GM19193 (cell line): ENCODE measurements around the gene GRIK1.

Source experiments
- POLR2A ChIP-seq: IDR thresholded peaks from 4 replicates; pipeline ENCODE4 v1.6.1; 2011; ENCODE audit not compliant: insufficient read depth, insufficient read length; ENCODE audit errors: extremely low read depth

GRIK1 gene

DNA sequence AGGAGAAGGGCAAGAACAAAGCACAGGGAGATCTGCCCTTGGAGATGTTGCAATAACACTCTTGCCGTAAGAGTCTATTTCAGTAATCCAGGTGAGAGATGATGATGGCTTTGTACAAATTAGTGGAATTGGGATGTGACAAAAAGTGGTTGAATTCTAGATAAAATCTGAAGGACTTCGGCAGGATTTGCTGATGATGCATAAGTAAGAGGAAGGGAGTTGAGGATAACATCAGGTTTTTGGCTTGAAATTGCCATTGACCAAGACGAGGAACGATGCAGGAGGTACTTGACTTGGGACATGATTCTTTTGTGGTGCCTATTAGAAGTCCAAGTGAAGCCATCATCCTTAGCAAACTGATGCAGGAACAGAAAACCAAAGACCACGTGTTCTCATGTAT is 238.1 kb downstream of the GRIK1 start:
- TF ChIP-seq POLR2A: no peak

DNA sequence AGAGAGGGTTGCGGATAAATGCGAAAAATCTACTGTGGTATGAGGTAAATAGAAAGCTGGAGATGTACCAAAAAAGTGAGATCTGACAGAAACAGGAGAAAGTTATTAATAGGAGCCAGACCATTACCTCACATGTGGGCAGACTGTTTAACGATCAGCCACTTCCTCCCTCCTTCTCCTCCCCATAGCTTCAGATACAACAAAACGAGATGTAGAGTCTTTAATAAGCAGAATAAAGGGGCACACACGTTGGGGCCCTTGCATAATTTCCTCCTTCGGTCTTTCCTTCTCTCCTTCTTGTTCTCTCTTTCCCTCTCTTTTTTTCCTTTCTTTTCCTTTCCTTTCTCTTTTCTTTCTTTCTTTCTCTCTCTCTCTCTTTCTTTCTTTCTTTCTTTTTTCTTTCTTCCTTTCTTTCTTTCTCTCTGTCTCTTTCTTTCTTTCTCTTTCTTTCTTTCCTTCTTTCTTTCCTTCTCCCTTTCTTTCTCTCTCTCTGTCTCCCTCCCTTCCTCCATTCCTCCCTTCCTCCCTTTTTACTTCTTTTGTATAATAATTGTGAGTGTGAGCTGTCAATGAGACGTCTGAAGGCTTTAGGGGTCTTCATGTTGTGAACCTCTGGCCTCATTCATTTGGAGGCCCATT is 242.1 kb downstream of the GRIK1 start:
- no peak for TF ChIP-seq POLR2A

DNA sequence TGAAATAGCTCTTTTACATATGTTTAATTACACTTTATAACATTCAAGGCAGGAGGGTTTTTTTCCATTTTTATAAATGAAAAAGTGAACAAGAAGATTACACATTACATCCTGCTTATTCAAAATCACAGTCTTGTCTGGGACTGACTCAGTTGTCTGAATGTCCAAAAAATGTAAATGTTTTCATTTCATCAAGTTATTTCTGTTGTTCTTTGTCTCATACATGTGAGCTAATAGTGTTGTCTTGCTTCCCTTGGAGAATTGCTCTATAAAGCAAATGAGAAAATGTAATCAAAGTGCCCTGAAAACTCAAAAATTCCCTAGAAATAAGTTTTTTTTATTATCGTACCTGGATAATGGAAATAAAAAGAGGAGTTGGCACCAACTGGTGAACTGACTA is 242.9 kb downstream of the GRIK1 start:
- TF ChIP-seq POLR2A: no peak

DNA sequence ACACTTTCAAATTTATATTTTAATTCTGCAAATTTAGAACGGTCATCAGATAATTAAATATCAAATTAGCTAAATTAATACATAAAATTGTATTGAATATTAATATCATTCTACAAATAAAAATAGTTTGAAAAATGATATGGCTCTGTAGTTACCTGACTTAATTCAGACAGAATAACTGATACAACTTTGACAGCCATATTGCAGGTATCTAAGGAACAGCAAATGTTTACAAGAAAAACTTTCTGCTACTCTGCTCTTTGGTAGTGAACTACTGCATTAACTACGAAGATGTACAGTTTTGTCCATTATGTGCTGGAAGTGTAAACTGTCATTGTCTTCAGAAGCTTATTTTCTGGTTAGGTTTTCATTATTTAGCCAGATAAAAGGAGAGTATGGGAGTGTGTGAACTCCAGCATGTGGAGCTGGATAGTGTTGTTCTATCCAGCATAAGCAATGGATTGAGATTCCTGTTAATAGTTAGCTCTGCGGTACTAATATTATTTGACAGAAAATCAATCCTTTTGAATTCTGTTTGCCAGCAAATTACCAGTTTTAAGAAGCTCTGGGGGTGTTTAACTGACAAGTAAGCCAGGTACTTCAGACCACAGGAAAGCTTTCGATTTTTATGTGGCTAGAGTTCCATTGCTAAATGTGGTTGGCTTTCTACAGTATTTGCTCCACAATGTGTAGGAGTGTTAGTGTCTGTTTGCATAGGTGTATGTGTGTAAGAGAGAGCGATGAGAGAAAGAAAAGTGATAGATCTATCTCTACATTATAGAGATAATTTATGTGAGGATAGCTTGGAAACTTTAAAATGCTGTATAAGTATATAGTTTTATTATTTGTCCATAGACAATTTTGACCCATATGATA is 247.9 kb downstream of the GRIK1 start:
- TF ChIP-seq POLR2A: no peak

DNA sequence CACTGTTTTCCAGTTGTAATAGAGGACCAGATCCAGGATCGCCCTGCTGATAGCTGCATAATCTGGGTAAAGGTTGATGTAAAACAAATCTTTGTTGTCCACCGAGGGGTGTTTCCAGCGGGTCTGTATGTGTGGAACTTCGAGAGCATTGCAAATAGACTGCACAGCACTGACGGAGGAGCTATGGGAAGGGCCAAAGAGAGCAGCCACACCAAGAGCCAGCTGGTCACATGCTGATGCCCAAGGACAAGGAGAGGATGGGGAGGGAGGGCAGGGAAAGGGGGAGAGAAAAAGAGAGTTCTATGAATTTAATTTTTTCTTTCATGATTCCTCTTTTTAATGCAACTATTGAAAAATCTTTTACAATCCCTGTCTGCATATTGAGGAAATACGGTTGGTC is 250.0 kb downstream of the GRIK1 start:
- TF ChIP-seq POLR2A: no peak

DNA sequence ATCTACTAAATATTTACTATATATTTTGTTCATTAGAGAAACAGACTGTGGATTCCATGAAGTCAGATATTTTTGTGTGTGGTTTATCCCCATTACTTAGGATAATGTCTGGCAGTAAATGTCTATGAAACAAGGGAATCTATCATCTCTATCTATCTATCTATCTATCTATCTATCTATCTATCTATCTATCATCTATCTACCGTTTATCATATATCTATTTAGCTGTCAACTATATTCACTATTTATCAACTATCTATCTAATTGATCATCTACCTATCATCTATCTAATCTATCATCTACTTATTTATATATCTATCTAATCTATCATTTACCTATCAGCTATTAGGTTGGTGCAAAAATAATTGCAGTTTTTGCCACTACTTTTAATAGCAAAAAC is 255.7 kb downstream of the GRIK1 start:
- TF ChIP-seq POLR2A: no peak

DNA sequence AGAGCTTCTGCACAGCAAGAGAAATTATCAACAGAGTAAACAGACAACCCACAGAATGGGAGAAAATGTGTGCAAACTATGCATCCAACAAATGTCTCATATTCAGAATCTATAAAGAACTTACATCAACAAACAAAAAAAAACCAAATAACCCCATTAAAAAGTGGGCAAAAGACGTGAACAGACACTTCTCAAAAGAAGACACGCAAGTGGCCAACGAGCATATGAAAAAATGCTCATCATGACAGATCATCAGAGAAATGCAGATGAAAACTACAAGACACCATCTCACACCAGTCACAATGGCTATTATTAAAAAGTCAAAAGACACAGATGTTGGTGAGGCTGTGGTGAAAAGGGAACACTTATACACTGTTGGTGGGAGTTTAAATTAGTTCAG is 257.0 kb downstream of the GRIK1 start:
- no peak for TF ChIP-seq POLR2A

DNA sequence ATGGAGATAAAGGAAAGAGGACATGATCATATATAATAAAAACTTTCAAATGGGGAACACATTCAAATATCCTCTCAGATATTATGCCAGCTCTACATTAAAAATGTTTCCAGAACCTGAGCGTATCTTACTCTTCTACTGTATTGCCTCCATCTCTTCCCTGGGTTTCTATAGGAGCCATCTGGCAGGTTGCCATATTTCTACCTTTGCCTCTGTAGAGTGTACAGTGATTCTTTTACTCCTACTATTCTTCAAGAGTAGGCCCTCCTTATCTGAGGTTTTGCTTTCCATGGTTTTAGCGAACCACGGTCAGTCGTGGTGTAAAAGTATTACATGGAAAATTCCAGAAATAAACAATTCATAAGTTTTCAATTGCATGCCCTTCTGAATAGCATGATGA is 259.5 kb downstream of the GRIK1 start:
- no peak for TF ChIP-seq POLR2A

DNA sequence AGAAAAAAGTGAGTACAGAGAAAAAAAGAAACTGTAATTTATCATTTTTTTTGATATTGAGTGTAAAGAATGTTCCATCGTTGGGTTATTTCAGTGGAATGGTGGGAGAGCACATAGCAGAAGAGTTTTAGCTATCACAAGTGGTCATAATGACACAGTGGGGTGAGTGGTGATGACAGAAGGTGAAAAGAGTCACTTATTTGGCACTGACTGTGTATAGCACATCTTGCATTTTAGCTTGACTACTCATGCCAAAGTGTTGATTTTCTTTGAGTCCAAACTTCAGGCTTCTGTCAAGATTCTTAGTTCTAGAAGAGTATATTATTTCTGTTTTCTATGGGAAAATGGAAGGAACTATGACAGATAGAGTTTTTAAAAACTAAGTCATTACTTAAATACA is 261.2 kb downstream of the GRIK1 start:
- no peak for TF ChIP-seq POLR2A

DNA sequence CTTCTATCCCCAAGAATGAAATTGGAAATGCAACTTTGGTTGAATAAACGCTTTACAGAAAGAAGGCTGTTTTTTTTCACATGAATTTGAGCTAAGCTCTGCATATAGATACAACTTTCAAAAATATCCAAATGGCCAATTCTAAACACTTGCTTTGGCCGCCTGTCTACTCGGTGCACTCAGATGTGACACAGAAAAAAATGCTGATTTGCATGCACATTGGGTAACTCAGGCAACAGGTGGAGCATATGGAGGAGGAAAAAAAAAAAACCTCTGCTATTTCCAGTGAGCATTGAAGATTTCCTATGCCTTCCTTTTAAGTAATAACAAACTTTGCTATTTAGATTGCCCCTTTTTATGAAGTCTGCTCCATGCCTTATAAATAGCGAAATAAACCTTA is 262.5 kb downstream of the GRIK1 start:
- no peak for TF ChIP-seq POLR2A

DNA sequence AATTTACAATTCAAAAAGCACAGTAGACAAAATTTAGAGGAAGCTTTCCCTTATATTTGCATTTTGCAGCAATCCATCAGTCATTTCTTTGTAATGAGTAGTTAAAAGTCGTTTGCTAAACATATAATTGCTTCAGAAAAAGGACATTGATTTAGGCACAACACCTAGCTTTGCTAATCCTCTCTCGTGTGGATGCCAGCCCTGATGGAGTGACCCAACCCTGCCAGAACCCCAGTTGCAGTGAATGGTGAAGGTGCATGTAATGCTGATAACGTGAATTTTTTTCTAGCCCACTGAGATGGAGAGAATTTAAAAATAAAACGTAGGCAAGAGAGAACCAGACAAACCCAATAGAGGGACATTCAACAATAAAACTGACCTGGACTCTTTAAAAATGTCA is 263.4 kb downstream of the GRIK1 start:
- no peak for TF ChIP-seq POLR2A

DNA sequence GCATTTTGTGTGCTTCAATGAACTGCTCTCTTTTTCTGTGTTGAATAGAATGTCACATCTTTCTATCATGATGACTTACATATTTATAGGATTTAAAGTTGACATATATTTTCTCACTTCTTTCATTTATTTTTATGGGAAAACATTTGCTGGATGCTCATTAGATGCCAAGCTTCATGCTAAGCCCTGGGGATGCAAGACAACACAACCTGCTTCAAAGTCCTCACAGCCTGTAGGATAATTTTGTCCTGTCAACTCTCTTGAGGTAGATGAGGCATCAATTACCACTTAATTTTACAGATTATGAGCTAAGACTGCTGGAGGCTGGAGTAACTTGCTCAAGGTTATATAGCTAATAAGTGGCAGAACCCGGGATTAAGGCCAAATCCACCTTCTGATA is 264.3 kb downstream of the GRIK1 start:
- no peak for TF ChIP-seq POLR2A

DNA sequence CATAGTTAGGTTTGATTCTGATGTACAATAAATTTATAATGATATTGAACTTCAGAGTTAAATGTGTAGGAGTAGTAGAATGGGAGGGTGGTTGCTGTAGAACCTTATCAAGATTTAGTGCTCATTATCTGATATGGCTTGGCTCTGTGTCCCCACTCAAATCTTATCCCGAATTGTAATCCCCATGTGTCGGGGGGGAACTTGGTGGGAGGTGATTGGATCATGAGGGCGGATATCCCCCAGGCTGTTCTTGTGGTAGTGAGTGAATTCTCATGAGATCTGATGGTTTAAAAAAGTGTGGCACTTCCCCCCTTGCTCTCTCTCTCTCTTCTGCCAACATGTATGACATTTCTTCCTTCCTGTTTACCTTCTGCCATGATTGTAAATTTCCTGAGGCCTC is 265.5 kb downstream of the GRIK1 start:
- no peak for TF ChIP-seq POLR2A

DNA sequence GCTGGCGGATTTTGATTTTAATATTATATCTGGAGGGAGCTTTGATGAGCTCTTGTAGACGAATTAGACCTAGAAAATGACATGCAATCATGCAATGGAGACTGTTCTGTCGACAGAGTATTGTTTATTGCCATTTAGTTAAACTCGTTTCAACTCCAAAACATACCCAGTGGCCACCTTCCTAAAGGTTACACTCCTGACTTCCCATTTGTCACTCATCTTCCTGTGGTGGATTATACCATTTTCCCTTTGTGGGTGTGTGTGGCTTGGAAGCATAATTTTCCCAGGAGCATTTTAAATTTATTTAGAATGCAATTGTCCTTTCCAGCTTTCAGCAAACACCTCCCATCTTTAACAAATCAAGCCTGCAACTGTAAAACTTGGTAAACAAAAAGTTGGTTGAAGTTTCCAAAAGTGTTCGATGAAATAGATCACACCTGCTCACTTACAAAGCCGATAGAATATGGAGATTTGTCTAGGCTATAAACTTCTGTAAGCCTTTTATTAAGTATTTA is 266.6 kb downstream of the GRIK1 start:
- no peak for TF ChIP-seq POLR2A

DNA sequence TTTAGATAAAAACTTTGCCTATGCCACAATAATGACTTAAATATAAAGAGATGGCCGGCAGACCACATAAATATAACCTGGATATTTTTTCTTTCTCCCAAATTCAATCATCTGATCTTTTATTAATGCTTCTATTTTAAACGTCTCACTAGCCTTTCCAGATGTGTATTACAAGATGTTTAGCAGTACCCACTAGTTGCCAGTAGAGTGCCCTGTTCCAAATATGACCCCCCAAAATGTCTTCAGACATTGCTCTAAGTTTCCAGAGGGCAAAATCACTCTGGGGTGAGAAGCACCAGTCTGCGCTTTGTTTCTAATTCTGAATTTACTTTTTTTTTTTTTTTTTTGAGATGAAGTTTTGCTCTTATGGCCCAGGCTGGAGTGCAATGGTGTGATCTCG is 268.1 kb downstream of the GRIK1 start:
- no peak for TF ChIP-seq POLR2A

DNA sequence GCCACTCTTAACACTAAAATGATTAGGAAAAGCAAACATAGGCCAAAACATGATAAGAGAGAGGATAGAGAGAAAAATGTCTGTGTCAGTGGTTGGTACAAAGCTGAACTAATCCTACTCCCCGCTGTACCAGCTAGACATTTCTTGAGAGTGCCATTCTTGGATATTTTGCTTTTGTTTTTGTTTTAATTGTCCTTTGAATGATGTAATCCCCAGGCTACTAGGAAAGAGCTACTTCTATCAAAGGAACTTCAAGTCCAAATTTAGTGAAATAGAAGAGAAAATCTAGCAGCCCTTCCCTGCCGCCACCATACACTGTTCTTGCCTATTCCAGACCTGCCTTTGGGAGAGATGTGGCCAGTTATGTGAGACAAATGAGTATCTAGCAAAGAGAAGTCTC is 269.6 kb downstream of the GRIK1 start:
- TF ChIP-seq POLR2A: no peak

DNA sequence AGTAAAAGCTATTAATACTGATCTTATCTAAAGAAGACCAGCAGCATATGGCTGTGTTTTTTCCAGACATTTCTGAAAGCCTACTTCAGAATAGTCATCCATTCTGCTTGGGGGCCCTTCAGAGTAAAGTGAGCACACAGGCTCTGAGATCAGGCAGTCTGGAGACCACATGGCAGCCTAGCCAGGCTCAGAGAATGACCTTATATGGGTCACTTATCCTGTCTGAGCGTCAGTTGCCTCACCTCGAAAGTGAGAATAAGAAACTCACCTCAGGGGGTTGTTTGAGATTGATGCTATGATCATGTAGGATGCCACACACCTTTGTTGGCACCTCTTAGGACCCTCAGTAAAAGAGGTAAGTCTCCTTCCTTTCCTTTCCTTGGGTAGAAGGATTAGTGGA is 270.4 kb downstream of the GRIK1 start:
- TF ChIP-seq POLR2A: no peak

DNA sequence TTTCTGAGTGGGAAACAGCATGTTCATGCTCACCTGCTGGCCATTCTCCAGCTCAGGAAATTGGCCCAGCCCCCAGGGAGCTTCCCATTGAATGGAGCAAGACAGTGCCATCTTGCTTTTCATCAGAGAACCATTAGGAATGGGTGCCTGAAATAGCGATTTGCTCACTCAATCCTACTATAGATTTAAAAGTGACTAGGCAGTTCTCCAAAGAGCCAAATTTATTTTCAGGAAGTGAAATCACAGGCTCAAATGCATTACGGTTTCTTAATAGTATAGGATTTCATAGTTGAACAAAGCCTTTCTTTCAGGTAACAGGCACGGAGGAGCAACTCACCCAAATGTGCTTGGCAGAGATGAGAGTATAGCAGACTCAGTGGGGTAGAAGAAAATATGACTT is 272.1 kb downstream of the GRIK1 start:
- TF ChIP-seq POLR2A: no peak
